CD14-positive monocyte (primary cell): Measurements from ENCODE around the gene CDKN2D. TPM values are rescaled to one million over a fixed set of nuclear protein-coding genes. Genes with fewer than 3 reads are reported as not detected.
A peak's percentile ranks its signal among the peaks of the same experiment; 100 is the strongest.

Source experiments
- DNase-seq, 3 donors: peaks; one replicate each; pipeline ENCODE4 v3.0.0-alpha.2; 2011 to 2022
- H2AFZ ChIP-seq: 2 replicates; pipeline ENCODE4 v1.6.0; 2012; ENCODE audit warnings: mild to moderate bottlenecking, low read depth, low read length, inconsistent platforms; ENCODE audit not compliant: insufficient read depth, poor library complexity, severe bottlenecking
- H3K27ac ChIP-seq, 2 donors: 1 replicate in 1 of 2; 2 replicates in 1 of 2; pipeline ENCODE4 v1.5.1; 2012 to 2013; ENCODE audit warnings: low read length in 2 of 2, control low read depth in 1 of 2, inconsistent platforms in 1 of 2, low read depth in 1 of 2, mild to moderate bottlenecking in 1 of 2
- H3K27me3 ChIP-seq, 2 donors: one replicate each; pipeline versions ENCODE4 v1.6.0 to v1.6.1; 2011 to 2013; ENCODE audit warnings: low read length in 2 of 2; ENCODE audit not compliant: control insufficient read depth in 2 of 2, insufficient read depth in 2 of 2
- H3K36me3 ChIP-seq, 2 donors: replicated peaks in 1 of 2; 1 replicate in 1 of 2; 2 replicates in 1 of 2; pipeline versions ENCODE4 v1.5.1 to v1.6.1; 2012 to 2013; ENCODE audit warnings: low read length in 2 of 2, control low read depth in 1 of 2, inconsistent platforms in 1 of 2, mild to moderate bottlenecking in 1 of 2; ENCODE audit not compliant: insufficient read depth in 2 of 2, control insufficient read depth in 1 of 2
- H3K4me1 ChIP-seq, 2 donors: 1 replicate in 1 of 2; 2 replicates in 1 of 2; pipeline versions ENCODE4 v1.5.1 to v1.6.1; 2012 to 2013; ENCODE audit warnings: low read length in 2 of 2, control low read depth in 1 of 2, inconsistent platforms in 1 of 2, mild to moderate bottlenecking in 1 of 2, moderate library complexity in 1 of 2; ENCODE audit not compliant: insufficient read depth in 2 of 2, control insufficient read depth in 1 of 2
- H3K4me2 ChIP-seq: replicated peaks from 2 replicates; pipeline ENCODE3; 2012; ENCODE audit warnings: low read length, moderate library complexity, mild to moderate bottlenecking; ENCODE audit not compliant: poor library complexity, severe bottlenecking; ENCODE audit errors: extremely low read depth
- H3K4me3 ChIP-seq, 3 experiments: fragments of 200-600 bp in 1 of 3; sonication (generic) in 1 of 3; replicated peaks in 1 of 3; 1 replicate in 2 of 3; 2 replicates in 1 of 3; pipeline ENCODE4 v1.5.1; 2011 to 2013; ENCODE audit warnings: low read length in 3 of 3, mild to moderate bottlenecking in 3 of 3, control low read depth in 2 of 3, low read depth in 2 of 3, inconsistent platforms in 1 of 3, moderate library complexity in 1 of 3
- H3K79me2 ChIP-seq: 2 replicates; pipeline ENCODE4 v1.6.0; 2012; ENCODE audit warnings: mild to moderate bottlenecking, control low read depth, inconsistent platforms, low read length, moderate library complexity; ENCODE audit not compliant: insufficient read depth
- H3K9ac ChIP-seq: 2 replicates; pipeline ENCODE4 v1.6.0; 2017; ENCODE audit warnings: low read length, mild to moderate bottlenecking; ENCODE audit not compliant: insufficient read depth, poor library complexity, severe bottlenecking
- H3K9me3 ChIP-seq, 2 donors: replicated peaks in 1 of 2; 1 replicate in 1 of 2; 2 replicates in 1 of 2; pipeline versions ENCODE4 v1.5.1 to v1.6.1; 2012 to 2013; ENCODE audit warnings: low read length in 2 of 2, control low read depth in 1 of 2; ENCODE audit not compliant: control insufficient read depth in 1 of 2, insufficient read depth in 1 of 2
- H4K20me1 ChIP-seq: 2 replicates; pipeline ENCODE4 v1.6.0; 2012; ENCODE audit warnings: mild to moderate bottlenecking, low read length, control low read depth, moderate library complexity; ENCODE audit not compliant: insufficient read depth
- H3K27ac Mint-ChIP-seq, 7 donors: one replicate each; pipeline ENCODE4 v1.8.0; 2020; ENCODE audit warnings: mild to moderate bottlenecking in 7 of 7, mixed read lengths in 7 of 7, moderate library complexity in 6 of 7, inconsistent platforms in 2 of 7
- H3K27me3 Mint-ChIP-seq, 3 donors: one replicate each; pipeline ENCODE4 v1.8.0; 2021 to 2022; ENCODE audit warnings: low read depth in 3 of 3, mild to moderate bottlenecking in 3 of 3, mixed read lengths in 3 of 3, moderate library complexity in 3 of 3, inconsistent platforms in 1 of 3
- H3K36me3 Mint-ChIP-seq, 2 donors: one replicate each; pipeline ENCODE4 v1.8.0; 2020; ENCODE audit warnings: mixed read lengths in 2 of 2, inconsistent platforms in 1 of 2, mild to moderate bottlenecking in 1 of 2
- H3K4me1 Mint-ChIP-seq: one replicate; pipeline ENCODE4 v1.8.0; 2020; ENCODE audit warnings: mild to moderate bottlenecking, mixed read lengths
- H3K4me3 Mint-ChIP-seq, 2 donors: one replicate each; pipeline ENCODE4 v1.8.0; 2020; ENCODE audit warnings: mild to moderate bottlenecking in 2 of 2, mixed read lengths in 2 of 2, moderate library complexity in 1 of 2
- H3K9me3 Mint-ChIP-seq, 7 donors: one replicate each; pipeline ENCODE4 v1.8.0; 2020 to 2022; ENCODE audit warnings: mixed read lengths in 7 of 7, mild to moderate bottlenecking in 6 of 7, moderate library complexity in 6 of 7, inconsistent platforms in 2 of 7
- WGBS: methylation state at CpG from one replicate; pipeline ENCODE4 v1.1.5; 2013; ENCODE audit warnings: missing lambda C conversion rate; ENCODE audit not compliant: insufficient coverage; 5-methylcytosine and 5-hydroxymethylcytosine counted together
- intact Hi-C, 2 donors: fragments of 100-400 bp; cut with micrococcal nuclease; formaldehyde crosslinking; loops; one replicate each; pipeline versions ENCODE4 v1.15.0 to v1.15.1; 2023
- polyA plus RNA-seq, 3 donors: library from polyadenylated mRNA; depleted of rRNA in 1 of 3; unstranded in 2 of 3; stranded (reverse) in 1 of 3; fragments of 300-500 nt in 2 of 3; fragments of >200 nt in 1 of 3; fragmentation: Illumina TruSeq in 2 of 3; gene quantifications; 1 replicate in 2 of 3; 2 replicates in 1 of 3; pipeline ENCODE4 v1.2.3, GENCODE V29; 2012 to 2021
- TF ChIP-seq, protein P1 (sequence below): fragments of 200-600 bp; IDR thresholded peaks from one replicate; pipeline ENCODE4 v1.8.0; 2022; ENCODE audit warnings: antibody characterized with exemption, mild to moderate bottlenecking

Gene CDKN2D
- polyA plus RNA-seq, 3 donors: 115 to 166 (median 130) TPM

DNA sequence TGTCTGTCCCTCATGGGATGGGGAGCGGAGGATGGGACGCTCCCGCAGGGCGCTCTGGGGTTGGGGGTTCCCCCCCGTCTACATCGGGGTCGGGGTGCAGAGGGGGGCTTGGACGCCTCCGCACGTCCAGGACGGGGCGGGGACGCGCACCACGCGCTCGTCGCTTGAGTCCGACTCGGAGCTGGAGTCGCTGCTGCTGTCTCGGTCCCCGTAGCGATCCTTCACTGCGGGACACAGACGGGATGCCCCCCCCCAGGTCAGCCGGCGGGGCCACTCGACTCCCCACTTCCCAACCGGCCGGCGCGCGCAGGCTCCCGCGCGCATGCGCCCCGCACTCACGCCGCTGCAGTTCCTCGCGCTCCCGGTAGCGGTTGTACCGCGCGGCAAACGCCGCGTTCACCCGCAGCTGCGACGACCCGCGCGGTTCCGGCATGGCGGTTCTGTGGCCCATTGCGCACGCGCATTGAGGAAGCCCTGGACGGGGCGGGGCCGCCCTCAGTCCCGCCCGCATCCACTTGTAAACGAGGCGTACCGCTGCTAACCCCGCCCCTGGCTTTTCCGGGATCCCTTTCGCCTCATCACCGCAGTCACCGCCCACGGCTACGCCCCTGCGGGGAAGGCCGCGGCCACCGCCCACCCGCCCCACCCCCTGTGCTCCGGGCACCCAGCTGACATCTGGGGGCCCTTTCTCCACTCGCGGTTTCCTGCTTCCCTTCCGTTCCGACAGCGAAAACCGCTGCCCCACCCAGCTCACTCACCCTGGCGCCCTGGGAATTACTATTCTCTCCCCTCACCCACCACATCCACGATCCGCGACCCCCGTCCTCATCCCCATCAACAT, 3.0 kb downstream of the CDKN2D start, which contains the start of gene KRI1:
KRI1 (minus strand) TSS at position 444 of the 841 bp plus-strand sequence; CDS start at position 433, 11 bp downstream.
- H3K27me3 Mint-ChIP-seq: peaks cover 0 to 1% (median 0%) of the 10 kb centered on the region in 3 donors
- intact Hi-C loops: loop anchor here (1.0 to 10.0 kb wide), 8 partner anchors 23 to 313 kb away; partner anchors contain the start of genes ATG4D (in 1 of the 2), CDC37 (in 1 of the 2), ILF3 (in 1 of the 2) and MRPL4 (in 1 of the 2)
- Histone ChIP-seq H3K4me1 (peaks cover 38 to 44% of the 10 kb centered on the region in 2 donors), H3K9me3 (no peaks in the 10 kb centered on the region), H3K36me3 (peaks cover 12 to 21% of the 10 kb centered on the region in 2 donors), H3K27ac (peak within 1 kb of the TSS; percentile 84 to 90), H3K27me3 (no peaks in the 10 kb centered on the region), H3K4me3 (peak within 1 kb of the TSS; percentile 92 to 100 (median 98)), H3K9ac (peak within 1 kb of the TSS; percentile 83), H4K20me1 (peaks cover 21% of the 10 kb centered on the region), H2AFZ (peak within 1 kb of the TSS; percentile 95), H3K4me2 (peak within 1 kb of the TSS; percentile 100), H3K79me2 (peaks cover 52% of the 10 kb centered on the region)
- WGBS: under 1% methylated on average over 79 of the region's 94 CpGs
- H3K9me3 Mint-ChIP-seq: no peaks in the 10 kb centered on the region
- H3K4me3 Mint-ChIP-seq: peak within 1 kb of the TSS; percentile 92 to 99
- DNase-seq: peak; percentile 99
- TF ChIP-seq, protein P1, sequence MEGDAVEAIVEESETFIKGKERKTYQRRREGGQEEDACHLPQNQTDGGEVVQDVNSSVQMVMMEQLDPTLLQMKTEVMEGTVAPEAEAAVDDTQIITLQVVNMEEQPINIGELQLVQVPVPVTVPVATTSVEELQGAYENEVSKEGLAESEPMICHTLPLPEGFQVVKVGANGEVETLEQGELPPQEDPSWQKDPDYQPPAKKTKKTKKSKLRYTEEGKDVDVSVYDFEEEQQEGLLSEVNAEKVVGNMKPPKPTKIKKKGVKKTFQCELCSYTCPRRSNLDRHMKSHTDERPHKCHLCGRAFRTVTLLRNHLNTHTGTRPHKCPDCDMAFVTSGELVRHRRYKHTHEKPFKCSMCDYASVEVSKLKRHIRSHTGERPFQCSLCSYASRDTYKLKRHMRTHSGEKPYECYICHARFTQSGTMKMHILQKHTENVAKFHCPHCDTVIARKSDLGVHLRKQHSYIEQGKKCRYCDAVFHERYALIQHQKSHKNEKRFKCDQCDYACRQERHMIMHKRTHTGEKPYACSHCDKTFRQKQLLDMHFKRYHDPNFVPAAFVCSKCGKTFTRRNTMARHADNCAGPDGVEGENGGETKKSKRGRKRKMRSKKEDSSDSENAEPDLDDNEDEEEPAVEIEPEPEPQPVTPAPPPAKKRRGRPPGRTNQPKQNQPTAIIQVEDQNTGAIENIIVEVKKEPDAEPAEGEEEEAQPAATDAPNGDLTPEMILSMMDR: peak; percentile 54
- H3K4me1 Mint-ChIP-seq: peaks cover 35% of the 10 kb centered on the region
- peaks cover 22 to 28% of the 10 kb centered on the region in 2 donors for H3K36me3 Mint-ChIP-seq
- H3K27ac Mint-ChIP-seq: peak within 1 kb of the TSS; percentile 93 to 100 (median 98)

DNA sequence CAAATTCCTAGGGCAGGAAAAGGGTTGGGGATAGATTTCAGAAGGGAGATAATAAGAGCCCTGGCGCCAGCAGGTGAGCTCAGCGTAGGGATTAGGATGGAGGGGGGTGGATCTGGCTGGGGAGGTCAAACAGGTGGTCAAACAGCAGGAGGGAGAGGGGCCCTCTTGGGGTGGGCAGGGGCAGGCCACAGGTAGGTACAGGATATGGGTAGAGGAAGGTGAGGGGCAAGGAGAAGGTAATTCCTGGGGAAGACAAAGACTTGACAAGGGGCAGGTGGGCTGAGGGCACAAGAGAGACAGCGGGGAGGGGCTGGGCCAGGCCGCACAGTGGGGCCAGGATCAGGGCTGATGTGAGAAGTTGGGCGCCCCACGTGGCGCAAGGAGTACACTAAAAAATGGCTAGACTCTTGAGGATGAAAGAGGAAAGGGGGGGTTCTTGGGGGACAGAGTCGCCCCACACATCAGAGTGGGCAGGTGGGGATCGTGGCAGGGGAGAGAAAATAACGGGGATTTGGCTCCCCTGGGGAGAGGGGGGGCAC, 3.7 kb downstream of the CDKN2D start:
- TF ChIP-seq, protein P1: no peak
- 12% methylated on average over 10 of the region's 10 CpGs for WGBS
- peak in 2 of 3 donors; percentile 44 to 51 for DNase-seq
- peaks cover 0 to 1% (median 0%) of the 10 kb centered on the region in 3 donors for H3K27me3 Mint-ChIP-seq
- peak overlapping the region; percentile 95 for H2AFZ ChIP-seq
- H3K4me3 ChIP-seq: peak overlapping the region; percentile 86 to 100 (median 92)
- intact Hi-C loops: loop anchor here (5.0 to 10.0 kb wide), 5 partner anchors 87 to 313 kb away; partner anchors contain the start of genes CDC37 (in 1 of the 2), ILF3 (in 1 of the 2) and MRPL4 (in 1 of the 2)
- H3K4me2 ChIP-seq: peak overlapping the region; percentile 100
- peaks cover 21% of the 10 kb centered on the region for H4K20me1 ChIP-seq
- peaks cover 52% of the 10 kb centered on the region for H3K79me2 ChIP-seq
- H3K4me3 Mint-ChIP-seq: peak overlapping the region; percentile 92 to 99
- H3K27me3 ChIP-seq: no peaks in the 10 kb centered on the region
- H3K9me3 ChIP-seq: no peaks in the 10 kb centered on the region
- H3K27ac Mint-ChIP-seq: peak overlapping the region; percentile 70 to 98 (median 90)
- H3K36me3 ChIP-seq: peaks cover 19 to 28% of the 10 kb centered on the region in 2 donors
- peaks cover 35% of the 10 kb centered on the region for H3K4me1 Mint-ChIP-seq
- H3K9me3 Mint-ChIP-seq: no peaks in the 10 kb centered on the region
- H3K4me1 ChIP-seq: peaks cover 38 to 43% of the 10 kb centered on the region in 2 donors
- peak overlapping the region; percentile 83 for H3K9ac ChIP-seq
- H3K27ac ChIP-seq: peak overlapping the region; percentile 59 to 81
- peaks cover 29 to 35% of the 10 kb centered on the region in 2 donors for H3K36me3 Mint-ChIP-seq
